A549 (cell line): ENCODE measurements around the gene C20orf173. TPM values are rescaled to one million over a fixed set of nuclear protein-coding genes. Genes with fewer than 3 reads are reported as not detected.

Experiments
- ATAC-seq, 2 experiments: fragments of 200-7000 bp in 1 of 2; fragments of >200 bp in 1 of 2; cut with Nextera tagmentation in 1 of 2; cut with Tn5 transposase in 1 of 2; 3 replicates each; pipeline versions ENCODE4 v1.8.0 to v1.9.1; 2018 to 2020; ENCODE audit warnings: mild to moderate bottlenecking in 1 of 2, moderate library complexity in 1 of 2
- CTCF ChIA-PET: fragments of 300-600 bp; sonication (Branson Sonifier 250); formaldehyde crosslinking; extraction: SDS; loops from one replicate; lab custom pipeline; 2021; ENCODE audit warnings: antibody characterized with exemption, inconsistent platforms; lab: Yijun Ruan, JAX
- POLR2A ChIA-PET: fragments of 350-600 bp; formaldehyde crosslinking; extraction: SDS; loops from one replicate; lab custom pipeline; 2021; ENCODE audit warnings: antibody characterized with exemption, inconsistent platforms; lab: Yijun Ruan, JAX
- DNase-seq, 2 experiments: peaks; one replicate each; pipeline versions ENCODE4 v3.0.0 to v3.0.0-alpha.2; 2011 to 2016; ENCODE audit warnings: low read depth in 1 of 2, low spot score in 1 of 2
- FAIRE-seq: peaks from 2 replicates; lab custom pipeline; 2011; peaks lifted over from hg19 to GRCh38; lab: Jason Lieb, UNC
- H3K27ac ChIP-seq, 2 experiments: fragments of >200 bp; sonication (Bioruptor Twin); formaldehyde crosslinking; 3 replicates each; pipeline ENCODE4 v1.5.1; 2016 to 2017
- H3K4me1 ChIP-seq: fragments of >200 bp; sonication (Bioruptor Twin); formaldehyde crosslinking; 3 replicates; pipeline ENCODE4 v1.6.1; 2016
- H3K4me2 ChIP-seq: fragments of >200 bp; sonication (Bioruptor Twin); formaldehyde crosslinking; 3 replicates; pipeline ENCODE4 v1.6.1; 2016
- H3K4me3 ChIP-seq: fragments of >200 bp; sonication (Bioruptor Twin); formaldehyde crosslinking; 3 replicates; pipeline ENCODE4 v1.5.1; 2016
- H3K9me3 ChIP-seq: fragments of >200 bp; sonication (Bioruptor Twin); formaldehyde crosslinking; 3 replicates; pipeline ENCODE4 v1.6.1; 2016
- ATOH8 ChIP-seq: fragments of 250-450 bp; sonication (Bioruptor Pico); IDR thresholded peaks from 2 replicates; pipeline ENCODE4 v1.5.0; 2020; ENCODE audit warnings: low read depth, mild to moderate bottlenecking, moderate library complexity
- BCL3 ChIP-seq: fragments of >200 bp; sonication (Bioruptor Twin); formaldehyde crosslinking; IDR thresholded peaks from 3 replicates; pipeline ENCODE4 v1.6.1; 2016
- BHLHE40 ChIP-seq: IDR thresholded peaks from 2 replicates; pipeline ENCODE4 v1.6.1; 2012; ENCODE audit warnings: low read depth, low read length, inconsistent platforms
- CBX8 ChIP-seq: fragments of 200-600 bp; sonication (generic); IDR thresholded peaks from 2 replicates; pipeline ENCODE4 v1.6.1; 2016
- CEBPB ChIP-seq, 2 experiments: fragments of >200 bp in 1 of 2; sonication (Bioruptor Twin) in 1 of 2; formaldehyde crosslinking in 1 of 2; IDR thresholded peaks; 2 replicates each; pipeline ENCODE4 v1.6.1; 2012 to 2016
- CHD4 ChIP-seq: fragments of 200-600 bp; sonication (generic); IDR thresholded peaks from 2 replicates; pipeline ENCODE4 v1.6.1; 2016; ENCODE audit warnings: antibody characterized with exemption, mild to moderate bottlenecking, borderline replicate concordance
- CTCF ChIP-seq: fragments of >200 bp; sonication (Bioruptor Twin); formaldehyde crosslinking; IDR thresholded peaks from 3 replicates; pipeline ENCODE4 v1.5.1; 2016
- EHMT2 ChIP-seq: fragments of 200-600 bp; sonication (generic); IDR thresholded peaks from 2 replicates; pipeline ENCODE4 v1.6.1; 2016; ENCODE audit warnings: antibody characterized with exemption, low read depth, mild to moderate bottlenecking, moderate library complexity
- EP300 ChIP-seq, 2 experiments: fragments of >200 bp; sonication (Bioruptor Twin); formaldehyde crosslinking; IDR thresholded peaks; 2 replicates in 1 of 2; 3 replicates in 1 of 2; pipeline ENCODE4 v1.6.1; 2016 to 2017
- FOSB ChIP-seq: fragments of 250-450 bp; sonication (Bioruptor Pico); IDR thresholded peaks from 2 replicates; pipeline ENCODE4 v1.5.0; 2020; ENCODE audit warnings: mild to moderate bottlenecking, moderate library complexity
- GATA3 ChIP-seq: IDR thresholded peaks from 2 replicates; pipeline ENCODE4 v1.6.1; 2012; ENCODE audit warnings: borderline replicate concordance
- HOXA7 ChIP-seq: fragments of 250-450 bp; sonication (Bioruptor Pico); IDR thresholded peaks from 2 replicates; pipeline ENCODE4 v1.5.0; 2020; ENCODE audit warnings: mild to moderate bottlenecking, moderate library complexity
- HOXB13 ChIP-seq: fragments of 250-450 bp; sonication (Bioruptor Pico); IDR thresholded peaks from 2 replicates; pipeline ENCODE4 v1.5.0; 2020; ENCODE audit warnings: low read depth, mild to moderate bottlenecking, moderate library complexity
- JUNB ChIP-seq: fragments of >200 bp; sonication (Bioruptor Twin); formaldehyde crosslinking; IDR thresholded peaks from 2 replicates; pipeline ENCODE4 v1.6.1; 2016
- KDM1A ChIP-seq: fragments of 200-600 bp; sonication (generic); IDR thresholded peaks from 2 replicates; pipeline ENCODE4 v1.6.1; 2016; ENCODE audit warnings: low read depth, mild to moderate bottlenecking
- MAFK ChIP-seq: fragments of 450-650 bp; IDR thresholded peaks from 2 replicates; pipeline ENCODE4 v1.6.1; 2014; ENCODE audit not compliant: partially characterized antibody
- MYC ChIP-seq: IDR thresholded peaks from 2 replicates; pipeline ENCODE4 v1.6.1; 2012; ENCODE audit warnings: mild to moderate bottlenecking, inconsistent platforms, low read length, improper control_type of control experiment, borderline replicate concordance
- NFE2L2 ChIP-seq: fragments of 150-350 bp; conservative IDR thresholded peaks from 2 replicates; pipeline ENCODE4 v1.6.1; 2014; ENCODE audit warnings: low read length
- NPAS2 ChIP-seq: fragments of 250-450 bp; sonication (Bioruptor Pico); IDR thresholded peaks from 2 replicates; pipeline ENCODE4 v1.8.0; 2022; ENCODE audit warnings: mild to moderate bottlenecking, moderate library complexity, borderline replicate concordance
- PBX3 ChIP-seq: IDR thresholded peaks from 2 replicates; pipeline ENCODE4 v1.6.1; 2012
- PHF8 ChIP-seq: fragments of 200-600 bp; sonication (generic); IDR thresholded peaks from 2 replicates; pipeline ENCODE4 v1.6.1; 2016; ENCODE audit warnings: low read depth, mild to moderate bottlenecking, antibody characterized with exemption, moderate library complexity, borderline replicate concordance
- POLR2A ChIP-seq: IDR thresholded peaks from 2 replicates; pipeline ENCODE4 v1.6.1; 2012; ENCODE audit warnings: mild to moderate bottlenecking, low read length
- RAD21 ChIP-seq, 2 experiments: fragments of >200 bp in 1 of 2; sonication (Bioruptor Twin) in 1 of 2; formaldehyde crosslinking in 1 of 2; IDR thresholded peaks in 1 of 2; conservative IDR thresholded peaks in 1 of 2; 2 replicates in 1 of 2; 3 replicates in 1 of 2; pipeline ENCODE4 v1.6.1; 2012 to 2018; ENCODE audit warnings: inconsistent platforms in 1 of 2
- RCOR1 ChIP-seq: fragments of 150-350 bp; IDR thresholded peaks from 2 replicates; pipeline ENCODE4 v1.6.1; 2014; ENCODE audit warnings: antibody characterized with exemption, low read length, low read depth
- RNF2 ChIP-seq: fragments of 200-600 bp; sonication (generic); IDR thresholded peaks from 2 replicates; pipeline ENCODE4 v1.6.1; 2016; ENCODE audit warnings: low read depth, mild to moderate bottlenecking, antibody characterized with exemption, moderate library complexity, borderline replicate concordance
- SMC3 ChIP-seq: fragments of >200 bp; sonication (Bioruptor Twin); formaldehyde crosslinking; IDR thresholded peaks from 3 replicates; pipeline ENCODE4 v1.6.1; 2018; ENCODE audit warnings: inconsistent platforms
- SREBF2 ChIP-seq: fragments of 450-650 bp; IDR thresholded peaks from 2 replicates; pipeline ENCODE4 v1.6.1; 2014; ENCODE audit warnings: mild to moderate bottlenecking, moderate library complexity
- USF2 ChIP-seq: fragments of 450-650 bp; IDR thresholded peaks from 2 replicates; pipeline ENCODE4 v1.6.1; 2014; ENCODE audit warnings: antibody characterized with exemption
- ZC3H11A ChIP-seq: fragments of 450-650 bp; IDR thresholded peaks from 2 replicates; pipeline ENCODE4 v1.6.1; 2014; ENCODE audit warnings: antibody characterized with exemption, mild to moderate bottlenecking
- ZFP36 ChIP-seq: fragments of 450-650 bp; IDR thresholded peaks from 2 replicates; pipeline ENCODE4 v1.6.1; 2014; ENCODE audit warnings: borderline replicate concordance; ENCODE audit not compliant: partially characterized antibody
- ZNF302 ChIP-seq: fragments of 250-450 bp; sonication (Bioruptor Pico); IDR thresholded peaks from 2 replicates; pipeline ENCODE4 v1.9.0; 2021; ENCODE audit warnings: inconsistent platforms, mild to moderate bottlenecking, moderate library complexity
- ZSCAN20 ChIP-seq: fragments of 250-450 bp; sonication (Bioruptor Pico); IDR thresholded peaks from 2 replicates; pipeline ENCODE4 v1.8.0; 2022; ENCODE audit warnings: mild to moderate bottlenecking, moderate library complexity
- WGBS: methylation state at CpG from one replicate; pipeline ENCODE4 v1.1.6; 2017; ENCODE audit errors: missing lambda C conversion rate; 5-methylcytosine and 5-hydroxymethylcytosine counted together
- polyA plus RNA-seq, 4 experiments: library from polyadenylated mRNA; depleted of rRNA in 3 of 4; stranded (reverse); fragments of >200 nt; fragmentation: RNase III in 1 of 4; extraction: RNeasy Plus Mini Kit Qiagen cat#74134 plus additional on column Dnase treatment in 1 of 4; gene quantifications; 2 replicates in 3 of 4; 3 replicates in 1 of 4; pipeline ENCODE4 v1.2.3, GENCODE V29; 2011 to 2017

Gene C20orf173
- polyA plus RNA-seq, 2 of the 4 experiments (the other 2 are of a cell fraction), result not detected

- ChIA-PET POLR2A (no interaction called here), CTCF (interaction anchor here (1.4 kb wide), 1 partner anchor 23 kb away, joined by 5 read pairs; no protein-coding TSS in a partner anchor)
- H3K4me2 ChIP-seq, result no peak overlapping the region
- FAIRE-seq (no peak), DNase-seq (no peak), ATAC-seq (no peak)
- H3K9me3 ChIP-seq, result no peaks in the 10 kb centered on the region
- 90% methylated on average over 5 of the region's 5 CpGs for WGBS
- H3K27ac ChIP-seq, result no peak overlapping the region
- no peaks in the 10 kb centered on the region for H3K4me1 ChIP-seq
- TF ChIP-seq BCL3 (no peak), ZC3H11A (no peak), GATA3 (no peak), PHF8 (no peak), FOSB (no peak), HOXB13 (no peak), EP300 (IDR thresholded peaks at IDR 0.05) (no peak), BHLHE40 (no peak), POLR2A (no peak), CTCF (no peak), RCOR1 (no peak), ZSCAN20 (CRISPR knock-in tag) (no peak), CHD4 (no peak), MYC (no peak), EHMT2 (no peak), ZFP36 (no peak), KDM1A (no peak), CBX8 (no peak)
- H3K4me3 ChIP-seq, result no peak overlapping the region
Observed at GRCh38 chr20:35489717-35490116, 39.7 kb downstream of the C20orf173 start.

GRCh38 chr20:35487479-35487878 lies 42.0 kb downstream of the C20orf173 start:
- no peak overlapping the region for H3K27ac ChIP-seq
- DNase-seq, result no peak
- CTCF ChIA-PET, result interaction anchor here (0.9 to 1.8 kb wide), 2 partner anchors 24 kb away, joined by 3 to 4 read pairs; no protein-coding TSS in a partner anchor
- H3K9me3 ChIP-seq, result peaks cover 13% of the 10 kb centered on the region; the same call in 2 of the 3 replicates
- no peak overlapping the region for H3K4me2 ChIP-seq
- FAIRE-seq, result no peak
- WGBS, result 94% methylated on average over 4 of the region's 4 CpGs
- no peaks in the 10 kb centered on the region for H3K4me1 ChIP-seq
- H3K4me3 ChIP-seq, result no peak overlapping the region
- POLR2A ChIA-PET, result no interaction called here
- ATAC-seq, result no peak
- TF ChIP-seq ATOH8 (no peak), HOXA7 (CRISPR knock-in tag) (no peak), NFE2L2 (no peak), RCOR1 (no peak), JUNB (no peak), CEBPB (IDR thresholded peaks at IDR 0.05) (no peak), CTCF (no peak), PBX3 (no peak), SREBF2 (no peak), EHMT2 (no peak), USF2 (no peak), SMC3 (no peak), EP300 (IDR thresholded peaks at IDR 0.05) (no peak), ZNF302 (no peak), NPAS2 (CRISPR knock-in tag) (no peak), MAFK (no peak), POLR2A (no peak), RAD21 (conservative IDR thresholded peaks at IDR 0.05 in 1 of 2, IDR thresholded peaks at IDR 0.05 in 1 of 2) (no peak), RNF2 (no peak)
